ENCODE results near the gene ROBO3.

ROBO3 gene

DNA sequence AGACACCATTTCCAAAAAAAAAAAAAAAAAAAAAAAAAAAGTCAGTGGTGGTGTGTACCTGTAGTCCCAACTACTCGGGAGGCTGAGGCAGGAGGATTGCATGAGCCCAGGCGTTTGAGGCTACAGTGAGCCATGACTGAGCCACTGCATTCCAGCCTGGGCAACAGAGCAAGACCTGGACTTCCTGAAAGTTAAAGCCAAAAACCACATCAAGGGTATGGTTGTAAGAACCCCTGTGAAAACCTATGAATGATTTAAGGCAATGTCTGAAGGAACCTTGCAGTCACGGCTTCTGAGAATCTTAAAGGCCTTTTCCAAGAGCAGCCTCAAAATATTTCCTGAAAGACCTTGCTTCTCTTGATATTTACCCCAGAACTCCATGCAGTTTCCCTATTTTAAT lies 34.5 kb upstream of the ROBO3 start:
- H3K9me2 ChIP-seq (ENCODE audit: low read depth, low read length): no peaks in the 10 kb centered on the region
- H3K27me3 ChIP-seq (ENCODE audit: insufficient read depth, low read length): no peaks in the 10 kb centered on the region
- no peak overlapping the region for H3K4me3 ChIP-seq (ENCODE audit: low read depth, low read length, poor library complexity, severe bottlenecking)
- H3K27ac ChIP-seq (ENCODE audit: low read depth, low read length, poor library complexity, severe bottlenecking): no peak overlapping the region
- H3K36me3 ChIP-seq (ENCODE audit: insufficient read depth, low read length): no peaks in the 10 kb centered on the region
- H3K9me3 ChIP-seq (ENCODE audit: low read length): no peaks in the 10 kb centered on the region
- no peaks in the 10 kb centered on the region for H3K4me1 ChIP-seq (ENCODE audit: insufficient read depth, low read length, severe bottlenecking)
- H4K20me1 ChIP-seq (ENCODE audit: insufficient read depth, low read length): no peaks in the 10 kb centered on the region
- H3K4me2 ChIP-seq (ENCODE audit: low read length): no peak overlapping the region
- H2AFZ ChIP-seq (ENCODE audit: low read length): no peak overlapping the region
- H3F3A ChIP-seq (ENCODE audit: insufficient read depth, low read length): no peaks in the 10 kb centered on the region
- no peaks in the 10 kb centered on the region for H3K79me2 ChIP-seq (ENCODE audit: insufficient read depth, low read length)
- H3K9ac ChIP-seq (ENCODE audit: low read length): no peak overlapping the region
- TF ChIP-seq EZH2 (IDR thresholded peaks at IDR 0.05; ENCODE audit: borderline replicate concordance, low read length): no peak
- TF ChIP-seq, protein P1, sequence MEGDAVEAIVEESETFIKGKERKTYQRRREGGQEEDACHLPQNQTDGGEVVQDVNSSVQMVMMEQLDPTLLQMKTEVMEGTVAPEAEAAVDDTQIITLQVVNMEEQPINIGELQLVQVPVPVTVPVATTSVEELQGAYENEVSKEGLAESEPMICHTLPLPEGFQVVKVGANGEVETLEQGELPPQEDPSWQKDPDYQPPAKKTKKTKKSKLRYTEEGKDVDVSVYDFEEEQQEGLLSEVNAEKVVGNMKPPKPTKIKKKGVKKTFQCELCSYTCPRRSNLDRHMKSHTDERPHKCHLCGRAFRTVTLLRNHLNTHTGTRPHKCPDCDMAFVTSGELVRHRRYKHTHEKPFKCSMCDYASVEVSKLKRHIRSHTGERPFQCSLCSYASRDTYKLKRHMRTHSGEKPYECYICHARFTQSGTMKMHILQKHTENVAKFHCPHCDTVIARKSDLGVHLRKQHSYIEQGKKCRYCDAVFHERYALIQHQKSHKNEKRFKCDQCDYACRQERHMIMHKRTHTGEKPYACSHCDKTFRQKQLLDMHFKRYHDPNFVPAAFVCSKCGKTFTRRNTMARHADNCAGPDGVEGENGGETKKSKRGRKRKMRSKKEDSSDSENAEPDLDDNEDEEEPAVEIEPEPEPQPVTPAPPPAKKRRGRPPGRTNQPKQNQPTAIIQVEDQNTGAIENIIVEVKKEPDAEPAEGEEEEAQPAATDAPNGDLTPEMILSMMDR (IDR thresholded peaks at IDR 0.05; ENCODE audit: low read length): no peak

DNA sequence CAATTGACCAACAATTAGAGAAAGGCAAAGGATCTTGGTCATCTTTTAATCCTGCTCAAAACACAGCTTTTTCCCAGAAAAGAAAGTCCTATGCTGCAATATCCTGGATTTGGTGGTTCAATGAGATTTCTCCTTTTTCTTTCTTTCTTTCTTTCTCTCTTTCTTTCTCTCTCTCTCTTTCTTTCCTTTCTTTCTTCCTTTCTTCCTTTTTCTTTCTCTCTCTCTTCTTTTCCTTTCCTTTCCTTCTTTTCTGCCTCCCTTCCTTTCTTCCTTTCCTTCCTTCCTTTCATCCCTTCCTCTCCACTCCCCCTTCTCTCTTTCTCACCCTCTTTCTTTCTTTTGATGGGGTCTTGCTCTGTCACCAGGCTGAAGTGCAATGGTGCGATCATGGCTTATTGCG lies 33.3 kb upstream of the ROBO3 start:
- Histone ChIP-seq H3K9me3 (ENCODE audit: low read length) (no peaks in the 10 kb centered on the region), H3K27ac (ENCODE audit: low read depth, low read length, poor library complexity, severe bottlenecking) (no peak overlapping the region), H2AFZ (ENCODE audit: low read length) (no peak overlapping the region), H3K9me2 (ENCODE audit: low read depth, low read length) (no peaks in the 10 kb centered on the region), H4K20me1 (ENCODE audit: insufficient read depth, low read length) (no peaks in the 10 kb centered on the region), H3K36me3 (ENCODE audit: insufficient read depth, low read length) (no peaks in the 10 kb centered on the region), H3K4me3 (ENCODE audit: low read depth, low read length, poor library complexity, severe bottlenecking) (no peak overlapping the region), H3K79me2 (ENCODE audit: insufficient read depth, low read length) (no peaks in the 10 kb centered on the region), H3F3A (ENCODE audit: insufficient read depth, low read length) (no peaks in the 10 kb centered on the region), H3K9ac (ENCODE audit: low read length) (no peak overlapping the region), H3K4me1 (ENCODE audit: insufficient read depth, low read length, severe bottlenecking) (peaks cover 5% of the 10 kb centered on the region), H3K4me2 (ENCODE audit: low read length) (no peak overlapping the region), H3K27me3 (ENCODE audit: insufficient read depth, low read length) (no peaks in the 10 kb centered on the region)
- no peak for TF ChIP-seq EZH2 (IDR thresholded peaks at IDR 0.05; ENCODE audit: borderline replicate concordance, low read length)
- TF ChIP-seq, protein P1 (IDR thresholded peaks at IDR 0.05; ENCODE audit: low read length): no peak

GRCh38 chr11:124832571-124832970 lies 32.7 kb upstream of the ROBO3 start:
- H3K9me2 ChIP-seq (ENCODE audit: low read depth, low read length): no peaks in the 10 kb centered on the region
- H3F3A ChIP-seq (ENCODE audit: insufficient read depth, low read length): no peaks in the 10 kb centered on the region
- no peak overlapping the region for H3K9ac ChIP-seq (ENCODE audit: low read length)
- peaks cover 5% of the 10 kb centered on the region for H3K4me1 ChIP-seq (ENCODE audit: insufficient read depth, low read length, severe bottlenecking)
- no peak overlapping the region for H3K27ac ChIP-seq (ENCODE audit: low read depth, low read length, poor library complexity, severe bottlenecking)
- TF ChIP-seq EZH2 (IDR thresholded peaks at IDR 0.05; ENCODE audit: borderline replicate concordance, low read length): no peak
- TF ChIP-seq, protein P1 (IDR thresholded peaks at IDR 0.05; ENCODE audit: low read length): no peak
- no peaks in the 10 kb centered on the region for H3K9me3 ChIP-seq (ENCODE audit: low read length)
- no peaks in the 10 kb centered on the region for H3K36me3 ChIP-seq (ENCODE audit: insufficient read depth, low read length)
- no peak overlapping the region for H3K4me2 ChIP-seq (ENCODE audit: low read length)
- H3K27me3 ChIP-seq (ENCODE audit: insufficient read depth, low read length): no peaks in the 10 kb centered on the region
- no peak overlapping the region for H2AFZ ChIP-seq (ENCODE audit: low read length)
- H4K20me1 ChIP-seq (ENCODE audit: insufficient read depth, low read length): no peaks in the 10 kb centered on the region
- no peaks in the 10 kb centered on the region for H3K79me2 ChIP-seq (ENCODE audit: insufficient read depth, low read length)
- H3K4me3 ChIP-seq (ENCODE audit: low read depth, low read length, poor library complexity, severe bottlenecking): no peak overlapping the region

Data from OCI-LY1 (cell line).